CD4-positive, alpha-beta T cell (primary cell): ENCODE measurements around the gene MANF. TPM values are rescaled to one million over a fixed set of nuclear protein-coding genes. Genes with fewer than 3 reads are reported as not detected.

Experiments used
- ATAC-seq: fragments of 200-7000 bp; cut with Tn5 transposase; one replicate; pipeline ENCODE4 v1.10.0; 2022; ENCODE audit warnings: mild to moderate bottlenecking; ENCODE audit not compliant: poor library complexity
- CTCF ChIA-PET: fragments of 350-600 bp; sonication (Branson Sonifier 250); formaldehyde crosslinking; loops from one replicate; lab custom pipeline; 2021; ENCODE audit warnings: antibody characterized with exemption, inconsistent platforms; lab: Charles Lee
- POLR2A ChIA-PET: fragments of 350-600 bp; sonication (Branson Sonifier 250); formaldehyde crosslinking; loops from one replicate; lab custom pipeline; 2021; ENCODE audit warnings: antibody characterized with exemption, inconsistent platforms; lab: Charles Lee
- DNase-seq, 14 experiments: peaks; one replicate each; pipeline ENCODE4 v3.0.0-alpha.2; 2013 to 2020; ENCODE audit warnings: mixed read lengths in 2 of 14
- H3K27ac ChIP-seq, 2 donors: one replicate each; pipeline versions ENCODE4 v1.5.1 to v1.7.0; 2013; ENCODE audit warnings: low read length in 2 of 2, low read depth in 1 of 2, mild to moderate bottlenecking in 1 of 2
- H3K27me3 ChIP-seq, 2 experiments: 1 replicate in 1 of 2; 2 replicates in 1 of 2; pipeline versions ENCODE4 v1.6.1 to v1.7.0; 2013; ENCODE audit warnings: low read length in 2 of 2, control low read depth in 1 of 2, mild to moderate bottlenecking in 1 of 2, moderate library complexity in 1 of 2; ENCODE audit not compliant: insufficient read depth in 2 of 2, control insufficient read depth in 1 of 2
- H3K36me3 ChIP-seq: one replicate; pipeline ENCODE4 v1.6.1; 2013; ENCODE audit warnings: low read length, control low read depth; ENCODE audit not compliant: insufficient read depth
- H3K4me1 ChIP-seq: one replicate; pipeline ENCODE4 v1.6.1; 2013; ENCODE audit warnings: low read length, control low read depth; ENCODE audit not compliant: insufficient read depth
- H3K4me3 ChIP-seq: one replicate; pipeline ENCODE4 v1.5.1; 2013; ENCODE audit warnings: mild to moderate bottlenecking, low read length, moderate library complexity
- H3K9me3 ChIP-seq, 2 experiments: 1 replicate in 1 of 2; 2 replicates in 1 of 2; pipeline versions ENCODE4 v1.6.1 to v1.7.0; 2013; ENCODE audit warnings: low read length in 2 of 2, mild to moderate bottlenecking in 2 of 2, control low read depth in 1 of 2, moderate library complexity in 1 of 2; ENCODE audit not compliant: control insufficient read depth in 1 of 2, insufficient read depth in 1 of 2
- H3K27ac Mint-ChIP-seq: one replicate; pipeline ENCODE4 v1.8.0; 2020; ENCODE audit warnings: mixed read lengths
- H3K27me3 Mint-ChIP-seq: one replicate; pipeline ENCODE4 v1.8.0; 2021; ENCODE audit warnings: mixed read lengths
- H3K36me3 Mint-ChIP-seq: one replicate; pipeline ENCODE4 v1.8.0; 2021; ENCODE audit warnings: low read depth, mixed read lengths
- H3K4me1 Mint-ChIP-seq: one replicate; pipeline ENCODE4 v1.8.0; 2021; ENCODE audit warnings: low read depth, mixed read lengths
- H3K4me3 Mint-ChIP-seq: one replicate; pipeline ENCODE4 v1.8.0; 2020; ENCODE audit warnings: mild to moderate bottlenecking, mixed read lengths
- H3K9me3 Mint-ChIP-seq: one replicate; pipeline ENCODE4 v1.8.0; 2020; ENCODE audit warnings: mixed read lengths
- CTCF ChIP-seq: fragments of 200-600 bp; IDR thresholded peaks from one replicate; pipeline ENCODE4 v1.8.0; 2022; ENCODE audit warnings: antibody characterized with exemption, mild to moderate bottlenecking
- intact Hi-C, 2 experiments: fragments of 100-400 bp; cut with DNase I in 1 of 2; cut with micrococcal nuclease in 1 of 2; formaldehyde crosslinking; loops; one replicate each; pipeline versions ENCODE4 v1.15.1 to v1.9.0; 2023 to 2025; cut with DNase I, micrococcal nuclease
- total RNA-seq, 174 experiments: library from RNA in 2 of 174; stranded (reverse) in 2 of 174; gene quantifications; one replicate each; pipeline ENCODE4 v1.2.3 and lab custom pipeline; 2021 to 2026

The MANF gene
- total RNA-seq, 2 experiments from 2014 or later, result 26.4 to 30.2 TPM

GRCh38 chr3:51426921-51427320 is 41.8 kb downstream of the MANF start:
- ChIA-PET POLR2A (no interaction called here), CTCF (interaction anchor here (1.2 kb wide), 1 partner anchor 811 kb away, joined by 3 read pairs; no protein-coding TSS in a partner anchor)
- Mint-ChIP-seq H3K27me3 (no peaks in the 10 kb centered on the region), H3K9me3 (no peaks in the 10 kb centered on the region), H3K36me3 (peaks cover 79% of the 10 kb centered on the region), H3K27ac (no peak overlapping the region), H3K4me1 (no peaks in the 10 kb centered on the region), H3K4me3 (no peak overlapping the region)
- intact Hi-C loops, result no loop called here
- DNase-seq (no peak), ATAC-seq (no peak)
- Histone ChIP-seq H3K9me3 (no peaks in the 10 kb centered on the region), H3K4me3 (no peak overlapping the region), H3K36me3 (peaks cover 71% of the 10 kb centered on the region), H3K4me1 (no peaks in the 10 kb centered on the region), H3K27me3 (no peaks in the 10 kb centered on the region), H3K27ac (no peak overlapping the region)
- no peak for TF ChIP-seq CTCF

- H3K4me1 ChIP-seq, result no peaks in the 10 kb centered on the region
- no peaks in the 10 kb centered on the region for H3K27me3 ChIP-seq
- no peaks in the 10 kb centered on the region for H3K4me1 Mint-ChIP-seq
- ChIA-PET POLR2A (interaction anchor here (0.7 kb wide), 1 partner anchor 189 kb away, joined by 4 read pairs; no protein-coding TSS in a partner anchor), CTCF (no interaction called here)
- H3K27ac Mint-ChIP-seq, result no peak overlapping the region
- H3K9me3 Mint-ChIP-seq, result no peaks in the 10 kb centered on the region
- no peak for TF ChIP-seq CTCF
- intact Hi-C loops, result no loop called here
- no peaks in the 10 kb centered on the region for H3K9me3 ChIP-seq
- no peak overlapping the region for H3K27ac ChIP-seq
- H3K4me3 Mint-ChIP-seq, result no peak overlapping the region
- no peak overlapping the region for H3K4me3 ChIP-seq
- H3K36me3 ChIP-seq, result peaks cover 68% of the 10 kb centered on the region
- DNase-seq (no peak), ATAC-seq (no peak)
- H3K36me3 Mint-ChIP-seq, result peaks cover 75% of the 10 kb centered on the region
- no peaks in the 10 kb centered on the region for H3K27me3 Mint-ChIP-seq
Observed at GRCh38 chr3:51429138-51429537, 44.0 kb downstream of the MANF start.

GRCh38 chr3:51434110-51434509 is 49.0 kb downstream of the MANF start:
- ATAC-seq (no peak), DNase-seq (no peak)
- POLR2A ChIA-PET, result interaction anchor here (1.7 to 1.8 kb wide), 2 partner anchors 45 to 49 kb away, joined by 5 read pairs; partner anchors contain the start of gene MANF
- intact Hi-C loops, result loop anchor here (1.0 to 2.0 kb wide), 3 partner anchors 43 to 463 kb away; partner anchors contain the start of gene RBM15B (in 2 of the 2)
- no peaks in the 10 kb centered on the region for H3K9me3 ChIP-seq
- H3K4me1 Mint-ChIP-seq, result peaks cover 8% of the 10 kb centered on the region
- no peak overlapping the region for H3K27ac ChIP-seq
- H3K27ac Mint-ChIP-seq, result no peak overlapping the region
- H3K4me1 ChIP-seq, result no peaks in the 10 kb centered on the region
- TF ChIP-seq CTCF, result no peak
- no peaks in the 10 kb centered on the region for H3K27me3 ChIP-seq
- no peak overlapping the region for H3K4me3 ChIP-seq
- no peak overlapping the region for H3K4me3 Mint-ChIP-seq
- peaks cover 58% of the 10 kb centered on the region for H3K36me3 ChIP-seq
- H3K27me3 Mint-ChIP-seq, result no peaks in the 10 kb centered on the region
- CTCF ChIA-PET, result interaction anchor here (1.0 to 2.0 kb wide), 5 partner anchors 9 to 818 kb away, joined by 3 to 17 read pairs (median 5); no protein-coding TSS in a partner anchor
- no peaks in the 10 kb centered on the region for H3K9me3 Mint-ChIP-seq
- peaks cover 81% of the 10 kb centered on the region for H3K36me3 Mint-ChIP-seq
